Activated T-cell treated with anti-CD3 and anti-CD28 coated beads for 1 hour (primary cell): ENCODE results near the gene GOLT1A.
A peak's percentile ranks its signal among the peaks of the same experiment; 100 is the strongest.

Experiments used
- DNase-seq: peaks from one replicate; pipeline ENCODE4 v3.0.0-alpha.2; 2020; ENCODE audit warnings: low read depth

Gene GOLT1A

GRCh38 chr1:204154568-204155255 is 59.1 kb downstream of the GOLT1A start:
- no peak for DNase-seq

- DNase-seq, result no peak
Observed at GRCh38 chr1:204153667-204154066, 60.1 kb downstream of the GOLT1A start.

DNA sequence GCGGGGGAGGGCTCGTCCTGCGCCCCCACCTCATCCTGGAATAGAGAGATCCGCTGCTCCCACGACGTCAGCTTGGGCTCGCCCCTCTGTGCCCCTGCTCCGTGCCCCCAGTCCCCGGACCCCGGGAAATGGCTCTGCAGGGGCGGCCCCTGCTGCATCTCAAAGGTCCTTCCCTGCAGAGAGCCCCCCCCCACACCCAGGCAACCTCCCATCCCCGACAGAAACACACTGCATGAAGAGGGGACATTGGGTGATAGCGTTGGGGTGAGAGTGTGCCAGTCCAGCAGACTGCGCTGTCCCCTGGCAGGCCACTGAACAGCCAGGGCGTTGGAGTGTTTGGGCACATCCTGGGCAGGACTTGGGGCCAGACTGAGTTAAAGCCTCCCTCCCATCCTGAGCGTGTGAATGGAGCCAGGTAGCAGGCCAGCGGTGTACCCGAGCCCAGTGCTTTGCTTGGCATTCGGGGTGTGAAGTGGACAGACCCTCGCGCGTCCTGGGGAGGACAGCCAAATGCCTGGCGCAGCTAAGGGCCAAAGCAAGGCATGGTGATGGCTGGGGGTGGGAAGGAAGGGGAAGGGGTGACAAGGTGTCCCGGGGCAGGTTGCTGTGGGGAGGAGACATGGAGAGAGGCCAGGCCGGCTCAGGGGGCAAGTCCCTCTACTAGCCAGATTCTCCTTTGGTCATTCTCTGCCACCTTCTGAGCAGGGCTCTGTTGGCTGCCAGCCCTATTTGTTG is 61.3 kb downstream of the GOLT1A start:
- no peak for DNase-seq

DNA sequence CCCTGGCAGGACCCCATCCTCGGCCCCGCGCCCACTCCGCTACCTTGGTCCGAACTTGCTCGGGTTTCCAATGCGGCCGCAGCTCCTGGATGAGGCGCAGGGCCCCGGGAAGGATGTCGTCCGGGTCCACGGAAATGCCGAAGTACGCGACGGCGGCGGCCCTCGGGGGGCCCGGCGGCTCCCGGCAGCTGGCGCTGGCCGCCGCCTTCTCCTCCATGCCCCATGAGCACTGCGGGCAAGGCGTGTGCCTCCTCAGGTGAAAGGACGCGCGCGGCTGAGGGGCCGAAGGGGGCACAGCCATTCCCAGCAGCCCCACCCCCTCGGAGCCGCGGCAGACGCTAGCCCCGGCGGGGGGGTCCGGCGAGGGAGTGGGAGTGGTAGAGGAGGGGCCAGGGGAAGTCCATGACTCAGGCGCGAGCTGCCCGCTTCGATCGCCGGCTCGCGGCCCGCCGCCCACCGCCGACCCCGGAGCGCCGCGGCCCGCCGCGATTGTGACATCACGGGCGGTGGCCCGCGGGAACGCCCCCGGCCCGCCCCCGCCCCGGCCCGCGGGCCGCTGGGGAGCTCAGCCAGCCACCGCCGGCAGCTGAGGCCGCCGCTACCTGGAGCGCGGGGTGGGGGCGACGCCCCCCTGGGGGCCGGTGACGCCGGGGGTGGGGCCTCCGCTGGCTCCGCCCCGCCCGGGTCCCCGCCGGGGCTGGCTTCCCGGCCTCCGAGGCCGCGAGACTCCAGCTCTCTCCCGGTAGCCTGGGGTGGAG is 62.1 kb downstream of the GOLT1A start, which contains the start of gene ETNK2:
TSS of gene ETNK2 (minus strand) at position 493 of the 758 bp plus-strand sequence. CDS start at position 301, 192 bp downstream.
- peak; percentile 34 for DNase-seq

DNA sequence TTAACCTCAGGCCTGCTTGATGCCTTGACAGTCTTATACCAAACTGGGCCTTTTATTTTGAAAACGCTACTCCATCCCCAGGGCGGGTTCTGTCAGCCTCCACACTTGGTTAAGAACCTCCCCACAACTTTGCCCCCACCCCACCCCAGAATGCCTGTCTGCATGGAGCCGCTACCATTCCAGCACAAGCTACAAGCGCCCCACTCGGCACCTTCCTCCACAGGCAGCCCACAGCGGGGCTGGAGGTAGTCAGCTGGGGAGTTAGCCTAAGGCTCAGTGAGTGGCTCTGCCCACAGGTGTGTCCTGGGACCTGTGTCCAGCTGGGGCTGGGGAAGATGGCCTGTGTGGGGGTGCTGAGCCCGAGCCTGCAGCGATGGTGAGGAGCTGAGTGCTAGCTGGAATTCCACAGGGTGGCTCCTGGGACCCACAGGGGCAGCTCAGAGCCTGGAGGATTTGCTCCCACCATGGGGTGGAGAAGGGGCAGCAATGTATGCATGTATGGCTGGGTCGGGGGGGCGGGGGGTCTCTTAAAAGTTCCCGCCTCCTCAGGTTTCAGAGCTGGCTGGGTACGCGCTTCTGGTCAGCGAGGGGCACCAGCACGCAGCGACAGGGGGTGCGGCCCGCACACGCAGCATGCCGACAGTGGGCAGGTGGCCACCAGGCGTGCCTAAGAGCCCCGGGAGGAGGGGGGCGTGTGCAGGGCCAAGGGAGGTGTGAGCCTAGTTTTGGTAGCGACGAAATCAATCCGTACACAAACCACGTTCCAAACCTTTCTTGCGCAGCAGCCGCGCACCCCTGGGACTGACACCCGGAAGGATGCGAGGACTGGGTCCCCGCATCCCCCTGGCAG is 62.9 kb downstream of the GOLT1A start:
- DNase-seq, result no peak

GRCh38 chr1:204149635-204150565 is 63.9 kb downstream of the GOLT1A start:
- DNase-seq, result no peak

- no peak for DNase-seq
Observed at GRCh38 chr1:204149107-204149506, 64.7 kb downstream of the GOLT1A start.
